Measurements from ENCODE around the gene GDF2. TPM values are rescaled to one million over a fixed set of nuclear protein-coding genes. Genes with fewer than 3 reads are reported as not detected.

GDF2 gene
- total RNA-seq, 8 experiments from 2014 or later = 0.08 to 0.52 (median 0.21) TPM; not detected in 5

DNA sequence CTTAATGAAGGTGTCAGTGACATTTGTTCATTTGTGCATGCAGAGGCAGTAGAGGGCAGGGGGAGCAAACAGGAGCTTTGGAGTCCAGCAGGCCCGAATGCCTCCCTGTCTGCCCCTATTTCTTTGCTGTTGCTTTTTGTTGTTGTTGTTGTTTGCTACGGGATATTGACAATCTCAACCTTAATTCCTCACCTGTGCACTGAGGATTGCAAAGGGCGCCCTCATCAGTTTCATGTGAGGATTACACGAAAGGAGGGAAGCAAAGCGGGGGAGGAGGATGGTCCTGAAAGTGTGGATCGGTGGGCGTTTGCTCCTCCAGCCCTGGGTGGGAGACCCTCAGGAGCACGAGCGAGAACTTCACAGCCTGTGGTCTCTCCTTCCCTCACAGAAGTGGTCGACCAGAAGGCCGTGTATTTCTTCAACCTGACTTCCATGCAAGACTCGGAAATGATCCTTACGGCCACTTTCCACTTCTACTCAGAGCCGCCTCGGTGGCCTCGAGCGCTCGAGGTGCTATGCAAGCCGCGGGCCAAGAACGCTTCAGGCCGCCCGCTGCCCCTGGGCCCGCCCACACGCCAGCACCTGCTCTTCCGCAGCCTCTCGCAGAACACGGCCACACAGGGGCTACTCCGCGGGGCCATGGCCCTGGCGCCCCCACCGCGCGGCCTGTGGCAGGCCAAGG, 12.7 kb upstream of the GDF2 start:
- WGBS, 10 experiments = 6 to 71% (median 58%) methylated on average over 2 to 22 of the region's 34 CpGs; no CpG with 5 or more reads in 1 of the 10 experiments
- no peak overlapping the region for H3K27ac ChIP-seq
- no peak overlapping the region for H3K4me3 ChIP-seq
- H3K4me1 ChIP-seq (replicated peaks in 1 of 2) = no peaks in the 10 kb centered on the region
- in situ Hi-C loops (cut with MboI; ENCODE audit: low pct_unique_long_range_greater_than_20kb in 2 of 9, low sequenced_read_pairs in 9 of 9, unreplicated experiment in 9 of 9) = loop anchor here in 4 of 9 experiments (10.0 to 25.0 kb wide), 3 partner anchors 255 to 285 kb away; no protein-coding TSS in a partner anchor
- ATAC-seq (replicated peaks in 6 of 8) = no peak

DNA sequence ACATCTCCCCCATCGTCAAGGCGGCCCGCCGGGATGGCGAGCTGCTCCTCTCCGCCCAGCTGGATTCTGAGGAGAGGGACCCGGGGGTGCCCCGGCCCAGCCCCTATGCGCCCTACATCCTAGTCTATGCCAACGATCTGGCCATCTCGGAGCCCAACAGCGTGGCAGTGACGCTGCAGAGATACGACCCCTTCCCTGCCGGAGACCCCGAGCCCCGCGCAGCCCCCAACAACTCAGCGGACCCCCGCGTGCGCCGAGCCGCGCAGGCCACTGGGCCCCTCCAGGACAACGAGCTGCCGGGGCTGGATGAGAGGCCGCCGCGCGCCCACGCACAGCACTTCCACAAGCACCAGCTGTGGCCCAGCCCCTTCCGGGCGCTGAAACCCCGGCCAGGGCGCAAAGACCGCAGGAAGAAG, 12.2 kb upstream of the GDF2 start:
- ATAC-seq (replicated peaks in 6 of 8) = no peak
- H3K27ac ChIP-seq = no peak overlapping the region
- 45 to 95% methylated on average over 4 to 7 of the region's 37 CpGs; no CpG with 5 or more reads in 8 of the 10 experiments for WGBS, 10 experiments
- H3K4me3 ChIP-seq = no peak overlapping the region
- in situ Hi-C loops (cut with MboI; ENCODE audit: low pct_unique_long_range_greater_than_20kb in 2 of 9, low sequenced_read_pairs in 9 of 9, unreplicated experiment in 9 of 9) = loop anchor here in 2 of 9 experiments (25.0 kb wide), 1 partner anchor 273 kb away; no protein-coding TSS in a partner anchor
- no peaks in the 10 kb centered on the region for H3K4me1 ChIP-seq (replicated peaks in 1 of 2)

DNA sequence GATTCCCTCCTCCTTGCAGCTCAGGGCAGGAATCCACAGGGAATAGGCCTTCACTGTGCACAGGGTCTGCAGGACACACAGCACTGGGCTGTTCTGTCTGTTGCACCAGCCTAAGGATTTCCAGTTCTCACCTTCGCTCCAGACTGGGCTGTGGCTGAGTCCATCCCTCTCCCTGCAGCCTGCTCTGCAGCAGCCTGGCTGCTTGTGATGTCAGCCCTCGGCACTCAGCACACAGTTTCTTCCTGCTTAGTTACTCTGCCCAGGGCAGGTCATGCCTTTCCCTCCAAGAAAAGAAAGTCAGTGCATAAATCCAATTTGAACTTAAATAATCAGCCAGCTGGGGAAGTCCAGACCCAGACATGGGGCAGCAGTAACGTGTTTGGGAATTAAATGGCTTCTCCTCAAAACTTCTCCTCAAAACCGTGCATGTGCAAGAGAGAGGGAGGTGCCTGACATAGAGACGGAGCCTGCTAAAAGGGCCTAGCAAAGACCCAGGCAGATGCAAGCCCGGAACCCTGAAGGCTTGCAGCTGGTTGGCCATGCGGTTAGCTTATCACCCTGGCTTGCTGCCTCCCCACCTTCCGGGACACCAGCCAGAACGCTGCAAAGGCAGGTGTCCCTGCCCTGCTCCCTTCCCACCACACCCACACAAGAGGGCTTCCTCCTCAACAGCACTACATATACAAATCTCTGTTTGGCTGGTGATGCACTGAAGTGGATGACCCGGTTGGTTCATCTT, 10.9 kb upstream of the GDF2 start:
- in situ Hi-C loops (cut with MboI; ENCODE audit: low pct_unique_long_range_greater_than_20kb in 2 of 9, low sequenced_read_pairs in 9 of 9, unreplicated experiment in 9 of 9) = loop anchor here in 2 of 9 experiments (25.0 kb wide), 1 partner anchor 274 kb away; no protein-coding TSS in a partner anchor
- peak in 4 of 8 experiments; percentile 11 to 59 (median 46) for ATAC-seq (replicated peaks in 6 of 8)
- Histone ChIP-seq H3K27ac (no peak overlapping the region), H3K4me1 (replicated peaks in 1 of 2) (no peaks in the 10 kb centered on the region), H3K4me3 (no peak overlapping the region)
- 0 to 93% (median 54%) methylated on average over 1 to 7 of the region's 10 CpGs; no CpG with 5 or more reads in 3 of the 10 experiments for WGBS, 10 experiments

DNA sequence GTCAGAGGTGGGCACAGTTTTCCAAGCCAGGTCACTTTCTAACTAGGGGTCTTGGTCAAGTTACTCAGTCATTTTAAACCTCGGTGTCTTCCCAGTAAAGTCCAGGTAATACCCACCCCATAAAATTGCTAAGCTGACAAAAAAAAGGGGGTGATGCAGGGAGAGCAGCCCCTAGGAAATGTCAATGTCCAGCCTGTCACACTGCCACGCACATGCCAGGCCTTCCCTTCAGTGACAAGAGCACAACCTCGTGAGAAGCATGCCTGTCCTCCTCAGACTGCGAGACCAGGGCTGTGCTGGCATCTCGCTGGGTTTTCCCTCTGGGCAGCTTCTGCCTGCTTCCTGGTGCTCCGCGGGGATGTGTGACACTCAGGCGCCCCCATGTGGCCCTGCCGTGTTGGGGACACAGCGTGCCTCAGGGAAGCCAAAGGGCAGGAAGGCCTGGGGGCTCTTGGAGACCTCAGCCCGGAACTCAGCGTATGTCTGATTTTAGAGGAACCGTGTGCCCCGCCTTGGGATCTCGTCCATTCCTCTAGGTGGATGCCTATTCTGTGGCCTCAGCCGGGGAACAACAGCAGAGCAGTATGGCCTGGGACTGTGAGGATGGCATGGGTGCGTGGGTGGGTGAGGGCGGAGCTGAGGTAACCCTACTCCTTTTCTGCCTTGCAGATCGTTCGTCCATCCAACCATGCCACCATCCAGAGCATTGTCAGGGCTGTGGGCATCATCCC, 10.2 kb upstream of the GDF2 start:
- in situ Hi-C loops (cut with MboI; ENCODE audit: low pct_unique_long_range_greater_than_20kb in 2 of 9, low sequenced_read_pairs in 9 of 9, unreplicated experiment in 9 of 9) = loop anchor here in 2 of 9 experiments (25.0 kb wide), 1 partner anchor 275 kb away; no protein-coding TSS in a partner anchor
- Histone ChIP-seq H3K4me3 (no peak overlapping the region), H3K27ac (no peak overlapping the region), H3K4me1 (replicated peaks in 1 of 2) (no peaks in the 10 kb centered on the region)
- ATAC-seq (replicated peaks in 6 of 8) = peak; percentile 73 to 97 (median 93)
- WGBS, 10 experiments = 0 to 40% (median 25%) methylated on average over 1 to 16 of the region's 20 CpGs; no CpG with 5 or more reads in 5 of the 10 experiments

DNA sequence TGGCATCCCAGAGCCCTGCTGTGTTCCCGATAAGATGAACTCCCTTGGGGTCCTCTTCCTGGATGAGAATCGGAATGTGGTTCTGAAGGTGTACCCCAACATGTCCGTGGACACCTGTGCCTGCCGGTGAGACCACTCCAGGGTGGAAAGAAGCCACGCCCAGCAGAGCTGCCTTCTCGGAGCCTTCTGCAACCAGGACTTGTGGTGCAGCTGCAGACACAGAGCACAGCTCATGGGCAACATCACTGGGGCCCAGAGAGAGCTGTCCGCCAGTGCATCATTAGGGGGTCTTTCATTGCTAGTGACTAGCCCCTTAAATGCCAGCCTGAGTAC, 9.6 kb upstream of the GDF2 start:
- in situ Hi-C loops (cut with MboI; ENCODE audit: low pct_unique_long_range_greater_than_20kb in 2 of 9, low sequenced_read_pairs in 9 of 9, unreplicated experiment in 9 of 9) = loop anchor here in 2 of 9 experiments (25.0 kb wide), 1 partner anchor 275 kb away; no protein-coding TSS in a partner anchor
- no peak overlapping the region for H3K4me3 ChIP-seq
- H3K4me1 ChIP-seq (replicated peaks in 1 of 2) = no peaks in the 10 kb centered on the region
- ATAC-seq (replicated peaks in 6 of 8) = no peak
- WGBS, 10 experiments = 33 to 90% (median 68%) methylated on average over 2 to 5 of the region's 7 CpGs; no CpG with 5 or more reads in 4 of the 10 experiments
- no peak overlapping the region for H3K27ac ChIP-seq

DNA sequence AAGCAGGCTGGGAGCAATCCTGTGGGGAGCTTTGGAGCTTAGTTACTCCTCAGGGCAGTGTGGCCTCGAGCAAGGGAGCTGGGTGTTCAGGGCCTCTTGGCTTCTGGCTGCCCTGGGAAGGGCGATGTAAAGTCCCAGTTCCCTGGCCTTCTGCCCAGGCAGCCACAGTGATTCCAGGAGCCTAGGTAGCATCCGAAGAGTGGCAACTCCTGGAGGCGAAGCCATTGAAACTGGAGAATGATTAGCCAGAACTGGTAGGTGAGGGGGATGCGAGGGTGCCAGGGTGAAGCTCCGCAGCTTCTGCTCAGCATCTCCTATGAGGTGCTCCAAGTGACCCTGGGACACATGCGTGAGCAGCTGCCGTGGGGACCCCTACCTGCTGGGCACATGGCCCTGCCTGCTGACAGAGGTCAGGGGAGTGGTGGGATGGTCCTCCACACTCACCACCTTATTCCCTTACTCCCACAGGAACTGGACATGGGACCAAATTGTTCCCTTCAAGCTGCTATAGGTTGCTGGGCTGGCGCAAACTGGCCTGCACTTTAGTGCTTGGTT, 7.8 kb upstream of the GDF2 start:
- WGBS, 10 experiments = 62 to 100% (median 90%) methylated on average over 1 to 4 of the region's 9 CpGs; no CpG with 5 or more reads in 2 of the 10 experiments
- ATAC-seq (replicated peaks in 6 of 8) = no peak
- Histone ChIP-seq H3K4me3 (no peak overlapping the region), H3K27ac (no peak overlapping the region), H3K4me1 (replicated peaks in 1 of 2) (no peaks in the 10 kb centered on the region)
- in situ Hi-C loops (cut with MboI; ENCODE audit: low pct_unique_long_range_greater_than_20kb in 2 of 9, low sequenced_read_pairs in 9 of 9, unreplicated experiment in 9 of 9) = loop anchor here in 2 of 9 experiments (25.0 kb wide), 1 partner anchor 277 kb away; no protein-coding TSS in a partner anchor

DNA sequence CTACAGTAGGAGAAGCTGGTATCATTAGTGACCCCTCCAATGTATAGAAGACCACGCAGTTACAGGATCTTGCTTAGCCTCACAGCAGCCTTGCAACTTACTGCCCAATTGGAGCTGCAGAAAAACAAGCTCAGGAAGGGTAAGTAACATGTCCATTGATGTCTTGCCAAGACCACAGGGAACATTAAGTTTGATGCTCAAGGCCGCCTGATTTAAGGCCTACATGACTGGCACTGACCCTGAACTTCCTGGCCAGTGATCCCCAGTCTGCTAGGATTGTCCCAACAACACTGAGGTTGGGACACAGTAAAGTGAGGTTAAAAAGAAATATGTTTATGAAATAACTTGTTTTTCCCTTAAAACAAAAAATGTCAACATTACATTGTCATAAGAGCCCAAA, 6.8 kb upstream of the GDF2 start:
- Histone ChIP-seq H3K4me3 (no peak overlapping the region), H3K27ac (no peak overlapping the region), H3K4me1 (replicated peaks in 1 of 2) (no peaks in the 10 kb centered on the region)
- ATAC-seq (replicated peaks in 6 of 8) = no peak
- WGBS, 10 experiments = 40 to 100% (median 79%) methylated on average over 1 to 2 of the region's 2 CpGs; no CpG with 5 or more reads in 3 of the 10 experiments
- in situ Hi-C loops (cut with MboI; ENCODE audit: low pct_unique_long_range_greater_than_20kb in 2 of 9, low sequenced_read_pairs in 9 of 9, unreplicated experiment in 9 of 9) = loop anchor here in 2 of 9 experiments (25.0 kb wide), 1 partner anchor 278 kb away; no protein-coding TSS in a partner anchor

DNA sequence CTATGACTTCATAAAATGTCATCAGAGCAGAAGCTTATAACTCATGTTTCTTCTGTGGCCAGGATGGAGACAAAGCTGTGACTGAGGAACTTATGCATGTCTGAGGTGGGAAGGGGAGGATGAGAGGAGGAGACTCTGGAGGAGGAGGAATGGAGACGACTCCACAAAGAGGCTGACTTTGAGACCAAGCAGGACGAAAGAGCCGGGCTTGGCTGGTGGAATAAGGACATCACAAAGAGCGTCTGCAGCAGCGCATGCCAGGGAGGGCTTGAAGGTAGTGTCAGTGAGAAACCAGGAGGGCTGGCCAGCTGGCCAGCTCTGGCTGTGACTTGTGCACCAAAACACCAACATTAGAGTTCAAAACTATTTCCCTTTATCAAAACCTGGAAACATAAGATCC, 6.1 kb upstream of the GDF2 start:
- no peak overlapping the region for H3K27ac ChIP-seq
- in situ Hi-C loops (cut with MboI; ENCODE audit: low pct_unique_long_range_greater_than_20kb in 2 of 9, low sequenced_read_pairs in 9 of 9, unreplicated experiment in 9 of 9) = loop anchor here in 2 of 9 experiments (25.0 kb wide), 1 partner anchor 279 kb away; no protein-coding TSS in a partner anchor
- H3K4me1 ChIP-seq (replicated peaks in 1 of 2) = no peaks in the 10 kb centered on the region
- no peak for ATAC-seq (replicated peaks in 6 of 8)
- WGBS, 10 experiments = 0 to 89% (median 52%) methylated on average over 1 to 4 of the region's 5 CpGs; no CpG with 5 or more reads in 4 of the 10 experiments
- no peak overlapping the region for H3K4me3 ChIP-seq

DNA sequence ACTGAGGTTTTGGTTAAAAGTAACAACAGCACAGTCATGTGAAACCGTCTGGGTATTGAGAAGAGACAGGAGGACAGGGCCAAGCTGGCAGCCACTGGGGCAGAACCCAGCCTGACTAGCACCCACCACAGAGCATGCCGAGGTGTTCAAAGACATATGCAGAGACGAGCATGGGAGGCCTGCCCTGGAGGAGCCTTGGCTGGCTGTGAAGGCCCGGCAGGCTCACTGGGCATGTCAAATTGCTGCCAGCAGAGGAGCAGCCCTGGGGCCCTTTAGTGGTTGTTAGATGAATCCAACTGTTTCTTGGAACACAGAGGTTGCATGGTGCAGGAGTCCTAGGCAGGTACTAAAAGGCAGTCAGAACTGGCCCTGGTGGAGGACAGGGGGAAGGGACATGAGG, 5.0 kb upstream of the GDF2 start:
- Histone ChIP-seq H3K27ac (no peak overlapping the region), H3K4me3 (no peak overlapping the region), H3K4me1 (replicated peaks in 1 of 2) (no peaks in the 10 kb centered on the region)
- ATAC-seq (replicated peaks in 6 of 8) = no peak
- in situ Hi-C loops (cut with MboI; ENCODE audit: low pct_unique_long_range_greater_than_20kb in 2 of 9, low sequenced_read_pairs in 9 of 9, unreplicated experiment in 9 of 9) = loop anchor here in 2 of 9 experiments (25.0 kb wide), 1 partner anchor 280 kb away; no protein-coding TSS in a partner anchor
- 60 to 100% (median 72%) methylated on average over 1 to 4 of the region's 4 CpGs; no CpG with 5 or more reads in 6 of the 10 experiments for WGBS, 10 experiments

DNA sequence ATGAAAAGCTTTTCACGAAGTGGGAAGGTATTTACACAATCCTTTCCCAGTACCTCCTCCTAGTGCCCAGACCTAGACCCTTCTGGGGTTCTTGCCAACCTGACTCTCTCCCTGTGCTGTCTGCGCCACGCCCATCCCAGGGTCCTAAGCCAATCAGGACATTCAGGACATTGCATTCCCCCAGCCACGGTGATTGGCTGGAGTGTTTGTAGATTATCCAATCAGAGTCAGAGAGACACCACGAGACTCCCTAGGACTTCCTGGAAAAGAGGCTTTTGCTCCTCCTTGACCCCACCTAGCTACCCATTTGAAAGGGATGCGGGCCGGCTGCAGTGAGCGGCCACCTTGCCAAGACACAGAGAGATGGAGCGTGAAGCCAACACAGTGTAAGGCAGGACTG, 3.5 kb upstream of the GDF2 start:
- 54 to 88% (median 81%) methylated on average over 2 to 9 of the region's 9 CpGs; no CpG with 5 or more reads in 1 of the 10 experiments for WGBS, 10 experiments
- peak in 1 of 8 experiments; percentile 34 for ATAC-seq (replicated peaks in 6 of 8)
- Histone ChIP-seq H3K4me1 (replicated peaks in 1 of 2) (peaks cover 0 to 9% of the 10 kb centered on the region in 2 donors), H3K27ac (no peak overlapping the region), H3K4me3 (no peak overlapping the region)
- in situ Hi-C loops (cut with MboI; ENCODE audit: low pct_unique_long_range_greater_than_20kb in 2 of 9, low sequenced_read_pairs in 9 of 9, unreplicated experiment in 9 of 9) = loop anchor here in 2 of 9 experiments (25.0 kb wide), 1 partner anchor 281 kb away; no protein-coding TSS in a partner anchor

DNA sequence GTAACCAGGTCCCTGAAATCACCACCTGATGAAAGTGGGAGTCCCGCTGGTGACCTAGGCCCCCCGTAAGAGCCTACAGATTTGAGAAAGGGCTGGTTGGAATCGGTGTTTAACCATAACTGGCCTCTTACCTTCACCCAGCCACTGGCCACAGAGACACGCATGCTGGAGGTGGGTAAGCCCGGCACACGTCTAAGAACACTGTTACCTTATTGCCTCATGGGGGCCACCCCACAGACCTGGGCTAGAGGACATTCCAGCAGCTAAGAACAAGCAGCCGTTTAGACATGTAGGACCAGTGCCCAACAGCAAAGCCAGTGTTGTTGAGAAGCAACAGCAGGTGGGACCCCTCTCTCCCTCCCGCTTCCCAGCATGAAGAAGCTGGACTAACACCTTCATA, 2.5 kb upstream of the GDF2 start:
- Histone ChIP-seq H3K27ac (no peak overlapping the region), H3K4me1 (replicated peaks in 1 of 2) (peaks cover 0 to 11% of the 10 kb centered on the region in 2 donors), H3K4me3 (no peak overlapping the region)
- WGBS, 10 experiments = 48 to 88% (median 80%) methylated on average over 2 to 6 of the region's 8 CpGs; no CpG with 5 or more reads in 5 of the 10 experiments
- in situ Hi-C loops (cut with MboI; ENCODE audit: low pct_unique_long_range_greater_than_20kb in 2 of 9, low sequenced_read_pairs in 9 of 9, unreplicated experiment in 9 of 9) = loop anchor here in 2 of 9 experiments (25.0 kb wide), 1 partner anchor 282 kb away; no protein-coding TSS in a partner anchor
- ATAC-seq (replicated peaks in 6 of 8) = no peak

DNA sequence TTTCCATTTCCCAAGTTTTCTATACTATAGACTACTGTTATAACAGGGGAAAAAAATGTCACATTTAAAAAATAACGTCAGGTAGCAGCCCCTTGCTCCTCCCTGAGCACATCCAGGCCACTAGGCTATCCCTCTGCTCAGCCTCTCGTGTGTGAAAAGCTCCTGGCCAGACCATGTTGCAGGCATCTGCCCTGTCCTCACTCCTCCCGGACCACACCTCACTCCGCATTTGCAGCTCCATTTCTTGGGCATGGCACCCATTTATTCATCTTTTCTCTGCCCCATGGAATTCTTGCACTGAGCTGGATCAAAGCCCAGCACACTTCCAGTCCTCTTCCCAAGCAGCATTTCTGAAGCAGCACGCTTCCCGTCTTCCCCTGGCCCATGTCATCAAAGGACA, 1.4 kb upstream of the GDF2 start:
- ATAC-seq (replicated peaks in 6 of 8) = peak in 3 of 8 experiments; percentile 26 to 76 (median 53)
- Histone ChIP-seq H3K4me3 (no peak overlapping the region), H3K4me1 (replicated peaks in 1 of 2) (peaks cover 0 to 11% of the 10 kb centered on the region in 2 donors), H3K27ac (no peak overlapping the region)
- WGBS, 10 experiments = 0 to 81% (median 65%) methylated on average over 2 to 6 of the region's 6 CpGs; no CpG with 5 or more reads in 4 of the 10 experiments
- in situ Hi-C loops (cut with MboI; ENCODE audit: low pct_unique_long_range_greater_than_20kb in 2 of 9, low sequenced_read_pairs in 9 of 9, unreplicated experiment in 9 of 9) = loop anchor here in 2 of 9 experiments (25.0 kb wide), 1 partner anchor 284 kb away; no protein-coding TSS in a partner anchor
